ENCODE results near the gene FOXL3. TPM values are rescaled to one million over a fixed set of nuclear protein-coding genes. Genes with fewer than 3 reads are reported as not detected.

Gene FOXL3
- total and polyA plus RNA-seq, 7 donors: not detected

- DNase-seq (no peak), ATAC-seq (no peak)
- Histone ChIP-seq H3K4me3 (no peak overlapping the region), H3K27ac (no peak overlapping the region), H3K27me3 (ENCODE audit: insufficient read depth in 3 of 3, low read length in 2 of 3) (peaks cover 0 to 84% (median 34%) of the 10 kb centered on the region in 3 donors), H3K9me3 (no peaks in the 10 kb centered on the region), H3K36me3 (ENCODE audit: insufficient read depth in 1 of 2, low read depth in 1 of 2) (no peaks in the 10 kb centered on the region), H3K4me1 (no peaks in the 10 kb centered on the region)
- no peak for TF ChIP-seq CTCF (IDR thresholded peaks at IDR 0.05)
- intact Hi-C loops (cut with DNase I): no loop called here
- WGBS, 3 donors: 6 to 11% (median 10%) methylated on average over 45 to 46 of the region's 46 CpGs
These were observed 688 bp upstream of the FOXL3 start for GRCh38 chr7:289209-289755.

GRCh38 chr7:290554-291372, 793 bp downstream of the FOXL3 start:
- no peak for TF ChIP-seq CTCF (IDR thresholded peaks at IDR 0.05)
- H3K4me1 ChIP-seq: no peaks in the 10 kb centered on the region
- DNase-seq (no peak), ATAC-seq (no peak)
- H3K27me3 ChIP-seq (ENCODE audit: insufficient read depth in 3 of 3, low read length in 2 of 3): peaks cover 0 to 82% (median 41%) of the 10 kb centered on the region in 3 donors
- 4 to 10% (median 5%) methylated on average over 63 to 102 of the region's 102 CpGs for WGBS, 3 donors
- H3K4me3 ChIP-seq: no peak overlapping the region
- no peaks in the 10 kb centered on the region for H3K36me3 ChIP-seq (ENCODE audit: insufficient read depth in 1 of 2, low read depth in 1 of 2)
- intact Hi-C loops (cut with DNase I): no loop called here
- no peak overlapping the region for H3K27ac ChIP-seq
- H3K9me3 ChIP-seq: no peaks in the 10 kb centered on the region

GRCh38 chr7:291373-292092, 1.6 kb downstream of the FOXL3 start:
- TF ChIP-seq CTCF (IDR thresholded peaks at IDR 0.05): no peak
- Histone ChIP-seq H3K9me3 (no peaks in the 10 kb centered on the region), H3K4me3 (no peak overlapping the region), H3K27me3 (ENCODE audit: insufficient read depth in 3 of 3, low read length in 2 of 3) (peaks cover 0 to 80% (median 41%) of the 10 kb centered on the region in 3 donors), H3K36me3 (ENCODE audit: insufficient read depth in 1 of 2, low read depth in 1 of 2) (no peaks in the 10 kb centered on the region), H3K27ac (no peak overlapping the region), H3K4me1 (no peaks in the 10 kb centered on the region)
- DNase-seq (no peak), ATAC-seq (no peak)
- intact Hi-C loops (cut with DNase I): no loop called here
- WGBS, 3 donors: 54 to 62% (median 61%) methylated on average over 21 of the region's 21 CpGs

GRCh38 chr7:292226-292625, 2.3 kb downstream of the FOXL3 start:
- no peak overlapping the region for H3K27ac ChIP-seq
- WGBS, 3 donors: 63 to 71% (median 69%) methylated on average over 7 of the region's 7 CpGs
- H3K36me3 ChIP-seq (ENCODE audit: insufficient read depth in 1 of 2, low read depth in 1 of 2): no peaks in the 10 kb centered on the region
- H3K4me3 ChIP-seq: no peak overlapping the region
- no peak for TF ChIP-seq CTCF (IDR thresholded peaks at IDR 0.05)
- intact Hi-C loops (cut with DNase I): no loop called here
- DNase-seq (no peak), ATAC-seq (no peak)
- H3K27me3 ChIP-seq (ENCODE audit: insufficient read depth in 3 of 3, low read length in 2 of 3): peaks cover 0 to 75% (median 43%) of the 10 kb centered on the region in 3 donors
- no peaks in the 10 kb centered on the region for H3K4me1 ChIP-seq
- H3K9me3 ChIP-seq: no peaks in the 10 kb centered on the region

Data from psoas muscle (tissue), 8 donors.